Thymus (tissue), 14 donors: ENCODE data around the gene ARHGEF19. TPM values are rescaled to one million over a fixed set of nuclear protein-coding genes. Genes with fewer than 3 reads are reported as not detected.
"Not testable (repeated sequence)": the region's sequence is repeated elsewhere in the genome, so short reads cannot be mapped to it uniquely, and the experiment has no call there.

Source experiments
- DNase-seq, 9 donors: peaks; one replicate each; pipeline ENCODE4 v3.0.0-alpha.2; 2013; ENCODE audit warnings: low spot score in 9 of 9, low read depth in 6 of 9, missing footprints in 1 of 9
- H3K27ac ChIP-seq, 2 donors: one replicate each; pipeline ENCODE4 v1.5.1; 2013; ENCODE audit warnings: control low read depth in 1 of 2, low read depth in 1 of 2, low read length in 1 of 2, mild to moderate bottlenecking in 1 of 2, moderate library complexity in 1 of 2
- H3K27me3 ChIP-seq, 2 donors: one replicate each; pipeline ENCODE4 v1.5.1; 2013; ENCODE audit warnings: low read length in 1 of 2; ENCODE audit not compliant: control insufficient read depth in 2 of 2, insufficient read depth in 1 of 2
- H3K36me3 ChIP-seq, 2 donors: one replicate each; pipeline ENCODE4 v1.5.1; 2013; ENCODE audit warnings: low read length in 1 of 2, mild to moderate bottlenecking in 1 of 2, moderate library complexity in 1 of 2; ENCODE audit not compliant: control insufficient read depth in 2 of 2, insufficient read depth in 2 of 2
- H3K4me1 ChIP-seq, 2 donors: one replicate each; pipeline ENCODE4 v1.5.1; 2013; ENCODE audit warnings: low read length in 2 of 2; ENCODE audit not compliant: control insufficient read depth in 2 of 2, insufficient read depth in 2 of 2
- H3K4me3 ChIP-seq, 2 donors: one replicate each; pipeline ENCODE4 v1.5.1; 2013; ENCODE audit warnings: low read length in 2 of 2, control low read depth in 1 of 2, mild to moderate bottlenecking in 1 of 2
- H3K9me3 ChIP-seq, 2 donors: one replicate each; pipeline ENCODE4 v1.5.1; 2013; ENCODE audit warnings: low read length in 1 of 2, mild to moderate bottlenecking in 1 of 2; ENCODE audit not compliant: control insufficient read depth in 2 of 2, insufficient read depth in 1 of 2
- WGBS: extraction: QIAGEN DNeasy Blood & Tissue Kit; methylation state at CpG from one replicate; pipeline ENCODE4 v1.1.7; 2013; 5-methylcytosine and 5-hydroxymethylcytosine counted together
- long read RNA-seq, 10 donors: transcript quantifications; one replicate each; lab custom pipeline, GENCODE V29; 2026
- polyA plus RNA-seq: library from polyadenylated mRNA; stranded (reverse); fragments of 200-250 nt; gene quantifications from one replicate; pipeline ENCODE4 v1.2.3, GENCODE V29; 2013
- total RNA-seq: library from RNA; stranded (reverse); fragments of 120-200 nt; gene quantifications from one replicate; pipeline ENCODE4 v1.2.4, GENCODE V29; 2013
- donor health status: healthy.

ARHGEF19 gene
- total RNA-seq (2.2 TPM), polyA plus RNA-seq (9.6 TPM)
- long read RNA-seq, donor 1: 0 reads
- long read RNA-seq, donor 2: 0 reads
- long read RNA-seq, donor 3, partial matches to known transcripts: 0 of 1 reads
- long read RNA-seq, donor 3, other reads (novel, unspliced or antisense): 0 of 1 reads
- long read RNA-seq, donor 4, partial matches to known transcripts: 0 of 1 reads
- long read RNA-seq, donor 4, other reads (novel, unspliced or antisense): 0 of 1 reads
- long read RNA-seq, donor 5: 0 reads
- long read RNA-seq, donor 6: 0 reads
- long read RNA-seq, donor 7: 0 reads
- long read RNA-seq, donor 8: 0 reads
- long read RNA-seq, donor 9: 0 reads
- long read RNA-seq, donor 10: 0 reads

DNA sequence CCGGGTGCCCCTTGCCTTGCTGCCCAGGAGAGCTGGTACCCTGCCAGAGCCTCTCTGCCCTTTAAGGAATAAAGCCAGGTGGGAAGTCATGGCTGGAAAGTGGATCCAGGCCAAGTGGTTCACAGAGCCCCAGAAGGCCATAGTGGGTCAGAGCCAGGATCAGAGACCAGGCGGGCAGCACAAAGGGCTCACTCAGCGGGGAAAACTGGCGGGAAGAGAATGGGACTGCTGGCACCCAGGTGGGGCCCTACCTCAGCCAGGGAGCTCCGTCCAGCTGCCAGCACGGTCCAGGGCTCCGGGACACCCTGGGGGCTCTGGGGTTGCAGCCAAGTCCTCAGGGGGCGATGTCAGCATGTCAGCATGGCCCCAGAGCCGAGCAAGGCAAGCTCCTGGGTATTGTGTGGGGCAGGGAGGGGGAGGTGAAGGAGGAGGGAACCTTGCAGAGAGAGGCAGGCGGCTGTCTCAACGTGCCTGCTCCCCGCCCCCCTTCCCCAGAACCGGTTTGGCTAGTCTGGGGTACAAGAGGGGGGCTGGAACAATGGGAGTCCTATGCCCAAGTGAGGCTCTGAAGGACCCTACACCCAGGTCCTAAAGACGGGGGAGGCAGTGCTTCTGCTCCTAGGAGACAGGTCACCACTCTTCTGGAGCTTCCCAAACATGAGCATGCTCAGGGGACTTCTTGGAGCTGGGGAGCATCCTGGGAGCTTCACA, at the start of gene ARHGEF19:
Gene ARHGEF19, minus strand, starts transcription at position 402 of the 711 bp plus-strand sequence. CDS start 3,598 bp downstream, outside the sequence.
- Histone ChIP-seq H3K4me1 (peaks cover 17 to 18% of the 10 kb centered on the region in 2 donors), H3K27me3 (peaks cover 0 to 56% of the 10 kb centered on the region in 2 donors), H3K9me3 (peaks cover 0 to 5% of the 10 kb centered on the region in 2 donors), H3K36me3 (no peaks in the 10 kb centered on the region), H3K4me3 (no peak within 1 kb of the TSS), H3K27ac (no peak within 1 kb of the TSS)
- no peak for DNase-seq
- WGBS: 72% methylated on average over 14 of the region's 14 CpGs

DNA sequence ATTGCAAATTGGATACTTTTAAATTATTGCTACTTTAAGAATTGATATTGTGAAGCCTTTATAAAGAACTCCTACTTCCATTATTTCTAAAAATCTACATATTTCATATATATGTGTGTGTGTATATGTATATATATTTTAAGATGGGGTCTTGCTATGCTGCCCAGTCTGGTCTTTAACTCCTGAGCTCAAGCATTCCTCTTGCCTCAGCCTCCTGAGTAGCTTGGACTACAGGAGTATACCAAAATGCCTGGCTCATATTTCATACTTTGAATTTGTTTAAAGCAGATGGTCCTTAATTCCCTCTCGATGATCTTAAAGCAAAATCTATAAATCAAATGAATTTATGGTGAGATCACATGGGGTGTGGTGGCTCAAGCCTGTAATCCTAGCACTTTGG, 49.6 kb upstream of the ARHGEF19 start:
- Histone ChIP-seq H3K27ac (no peak overlapping the region), H3K9me3 (no peaks in the 10 kb centered on the region), H3K27me3 (no peaks in the 10 kb centered on the region), H3K4me3 (no peak overlapping the region), H3K36me3 (peaks cover 2 to 8% of the 10 kb centered on the region in 2 donors), H3K4me1 (no peaks in the 10 kb centered on the region)
- DNase-seq: no peak
- WGBS: 96% methylated on average over 1 of the region's 1 CpG

DNA sequence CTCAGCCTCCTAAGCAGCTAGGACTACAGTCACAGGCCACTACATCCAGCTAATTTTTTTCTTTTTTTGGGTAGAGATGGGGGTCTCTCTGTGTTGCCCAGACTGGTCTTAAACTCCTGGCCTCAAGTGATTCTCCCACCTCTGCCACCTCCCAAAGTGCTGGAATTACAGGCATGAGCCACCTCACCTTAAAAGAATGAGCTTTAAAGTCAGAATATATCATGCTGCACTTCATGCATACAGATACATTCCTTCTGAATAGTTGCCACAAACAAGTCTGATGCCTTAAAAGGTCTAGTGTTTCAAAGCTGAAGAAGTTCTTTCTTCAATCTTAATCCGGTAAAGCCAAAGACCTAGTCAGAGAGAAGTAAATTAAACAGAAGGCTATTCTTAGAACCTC, 48.4 kb upstream of the ARHGEF19 start:
- Histone ChIP-seq H3K27ac (no peak overlapping the region), H3K9me3 (no peaks in the 10 kb centered on the region), H3K4me3 (no peak overlapping the region), H3K36me3 (peaks cover 10 to 11% of the 10 kb centered on the region in 2 donors), H3K27me3 (no peaks in the 10 kb centered on the region), H3K4me1 (no peaks in the 10 kb centered on the region)
- DNase-seq: no peak
- WGBS: 100% methylated on average over 1 of the region's 1 CpG

DNA sequence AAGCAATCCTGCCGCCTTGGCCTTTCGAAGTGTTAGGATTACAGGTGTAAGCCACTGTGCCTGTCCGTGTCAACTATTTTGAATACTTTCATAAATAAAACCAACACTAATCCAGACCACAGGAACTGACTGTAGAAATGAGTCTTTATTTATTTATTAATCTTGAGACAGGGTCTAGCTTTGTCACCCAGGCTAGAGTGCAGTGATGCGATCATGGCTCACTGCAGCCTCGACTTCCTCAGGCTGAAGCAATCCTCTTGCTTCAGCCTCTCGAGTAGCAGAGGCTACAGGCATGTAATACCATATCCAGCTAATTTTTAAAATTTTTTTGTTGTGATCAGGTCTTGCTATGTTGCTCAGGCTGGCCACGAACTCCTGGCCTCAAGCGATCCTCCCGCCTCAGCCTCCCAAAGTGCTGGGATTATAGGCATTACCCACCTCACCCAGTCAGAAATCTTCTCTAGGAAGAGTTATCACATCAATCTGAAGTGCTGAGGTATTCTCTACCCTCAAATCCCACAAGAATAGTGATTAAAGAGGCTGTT, 46.2 kb upstream of the ARHGEF19 start:
- no peak for DNase-seq
- Histone ChIP-seq H3K27me3 (no peaks in the 10 kb centered on the region), H3K36me3 (peaks cover 27 to 30% of the 10 kb centered on the region in 2 donors), H3K4me3 (no peak overlapping the region), H3K4me1 (no peaks in the 10 kb centered on the region), H3K27ac (no peak overlapping the region), H3K9me3 (no peaks in the 10 kb centered on the region)
- WGBS: 97% methylated on average over 9 of the region's 9 CpGs

DNA sequence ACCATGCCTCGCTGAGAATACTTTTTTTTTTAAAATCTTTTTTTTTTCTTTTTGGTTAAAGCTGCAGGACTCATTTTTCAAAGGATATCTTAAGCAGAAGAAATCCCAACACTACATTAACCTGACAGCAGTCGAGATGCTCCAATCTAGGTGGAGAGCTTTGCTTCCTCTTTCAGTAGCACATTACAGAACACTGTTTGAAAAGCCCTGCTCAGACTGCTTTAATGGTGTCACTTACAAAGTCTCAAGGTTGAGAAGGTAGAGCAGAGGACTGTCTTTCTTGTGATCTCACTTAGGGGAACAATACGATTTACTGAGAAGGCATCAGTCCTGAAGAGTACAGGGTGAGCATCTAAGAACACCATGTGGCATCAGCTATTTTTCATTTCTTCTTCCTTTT, 45.5 kb upstream of the ARHGEF19 start:
- peaks cover 33 to 34% of the 10 kb centered on the region in 2 donors for H3K36me3 ChIP-seq
- no peak for DNase-seq
- 99% methylated on average over 3 of the region's 3 CpGs for WGBS
- no peaks in the 10 kb centered on the region for H3K4me1 ChIP-seq
- H3K4me3 ChIP-seq: no peak overlapping the region
- H3K27me3 ChIP-seq: no peaks in the 10 kb centered on the region
- no peak overlapping the region for H3K27ac ChIP-seq
- no peaks in the 10 kb centered on the region for H3K9me3 ChIP-seq

DNA sequence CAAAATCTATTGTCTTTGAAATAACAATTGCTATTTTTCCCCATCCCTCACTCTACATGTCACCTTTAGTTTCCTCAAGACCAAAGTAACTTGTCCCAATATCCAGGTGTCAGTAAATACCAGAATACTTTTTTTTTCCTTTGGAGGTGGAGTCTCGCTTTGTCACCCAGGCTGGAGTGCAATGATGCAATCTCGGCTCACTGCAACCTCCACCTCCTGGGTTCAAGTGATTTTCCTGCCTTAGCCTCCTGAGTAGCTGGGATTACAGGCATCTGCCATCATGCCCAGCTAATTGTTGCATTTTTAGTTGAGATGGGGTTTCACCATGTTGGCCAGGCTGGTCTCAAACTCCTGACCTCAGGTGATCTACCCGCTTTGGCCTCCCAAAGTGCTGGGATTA, 45.1 kb upstream of the ARHGEF19 start:
- WGBS: 96% methylated on average over 3 of the region's 3 CpGs
- H3K4me1 ChIP-seq, H3K27ac ChIP-seq, DNase-seq, H3K9me3 ChIP-seq, H3K4me3 ChIP-seq, H3K27me3 ChIP-seq: not testable (repeated sequence)
- peaks cover 32 to 38% of the 10 kb centered on the region in 2 donors for H3K36me3 ChIP-seq

DNA sequence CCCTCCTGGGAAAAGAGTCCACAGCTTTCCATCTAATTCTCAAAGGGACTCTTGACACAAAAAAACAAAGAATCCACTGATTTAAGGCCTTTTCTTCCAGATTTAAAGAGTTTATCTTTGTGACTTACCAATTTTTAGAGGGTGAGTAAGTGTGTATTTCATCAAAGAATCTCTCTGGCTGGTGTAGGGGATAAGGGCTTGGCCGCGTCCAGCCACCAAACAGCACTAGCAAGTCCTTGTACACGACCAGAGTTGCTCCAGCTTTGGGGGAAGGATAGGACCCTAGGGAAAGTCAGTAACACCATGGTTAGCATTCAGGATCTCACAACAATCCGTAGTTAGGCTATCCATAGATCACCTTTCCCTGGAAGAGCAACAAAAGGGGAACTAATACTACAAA, 44.0 kb upstream of the ARHGEF19 start:
- Histone ChIP-seq H3K4me3 (no peak overlapping the region), H3K27ac (no peak overlapping the region), H3K36me3 (peaks cover 39 to 49% of the 10 kb centered on the region in 2 donors), H3K9me3 (no peaks in the 10 kb centered on the region), H3K27me3 (no peaks in the 10 kb centered on the region), H3K4me1 (no peaks in the 10 kb centered on the region)
- 98% methylated on average over 4 of the region's 4 CpGs for WGBS
- no peak for DNase-seq

DNA sequence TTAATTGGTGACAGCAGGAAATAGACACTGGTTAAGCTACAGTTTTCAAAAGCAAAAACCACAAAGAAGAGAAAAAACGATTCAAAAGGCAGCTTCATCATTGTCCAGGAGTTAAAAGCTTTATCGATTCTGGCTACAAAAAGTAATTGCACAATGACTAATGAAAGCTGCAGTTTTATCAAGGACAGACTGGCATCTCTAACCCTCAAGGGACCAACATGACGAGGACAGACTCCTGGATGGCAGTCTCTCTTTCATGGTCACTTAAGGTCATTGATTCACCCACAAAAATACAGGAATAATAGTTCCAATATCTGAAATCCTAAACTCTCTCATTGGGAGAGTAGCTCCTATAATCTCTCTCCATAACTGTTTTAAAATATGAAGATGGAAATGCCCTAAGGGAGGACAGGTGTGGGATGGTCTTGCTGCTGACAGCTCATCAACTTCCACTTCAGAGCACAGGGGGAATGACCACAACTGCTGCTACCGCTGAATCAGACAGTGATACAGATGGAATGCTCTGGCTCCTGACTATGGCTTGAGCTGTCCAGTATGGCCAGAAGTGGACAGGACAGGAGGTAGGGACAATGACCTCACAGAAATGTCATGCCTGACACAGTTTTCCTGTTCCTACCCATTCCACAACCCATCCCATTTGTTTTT, 41.9 kb upstream of the ARHGEF19 start:
- H3K4me1 ChIP-seq: no peaks in the 10 kb centered on the region
- H3K27me3 ChIP-seq: no peaks in the 10 kb centered on the region
- no peak overlapping the region for H3K4me3 ChIP-seq
- no peak overlapping the region for H3K27ac ChIP-seq
- H3K36me3 ChIP-seq: peaks cover 45 to 64% of the 10 kb centered on the region in 2 donors
- 85% methylated on average over 4 of the region's 4 CpGs for WGBS
- H3K9me3 ChIP-seq: no peaks in the 10 kb centered on the region
- no peak for DNase-seq
